Ramos (cell line): ENCODE measurements around the gene CHRNB1.
"Not testable (repeated sequence)": the region's sequence is repeated elsewhere in the genome, so short reads cannot be mapped to it uniquely, and the experiment has no call there.

Source experiments
- in situ Hi-C: fragments of 300-500 bp; cut with MboI; formaldehyde crosslinking; loops from one replicate; pipeline ENCODE4 v1.14.3; 2022; ENCODE audit warnings: low sequenced_read_pairs; ENCODE audit not compliant: unreplicated experiment

CHRNB1 gene

GRCh38 chr17:7464081-7464480, 19.2 kb downstream of the CHRNB1 start:
- in situ Hi-C loops = no loop called here

GRCh38 chr17:7465597-7466275, 20.9 kb downstream of the CHRNB1 start:
- in situ Hi-C loops = no loop called here

- in situ Hi-C loops = no loop called here
Measured at GRCh38 chr17:7466318-7466638, 21.4 kb downstream of the CHRNB1 start.

GRCh38 chr17:7466639-7467341, 21.9 kb downstream of the CHRNB1 start:
- in situ Hi-C loops = no loop called here

- in situ Hi-C loops = no loop called here
Measured at GRCh38 chr17:7467498-7467897, 22.6 kb downstream of the CHRNB1 start.

- in situ Hi-C loops = no loop called here
Measured at GRCh38 chr17:7468290-7468689, 23.4 kb downstream of the CHRNB1 start.

GRCh38 chr17:7468804-7469389, 24.0 kb downstream of the CHRNB1 start:
- in situ Hi-C loops = no loop called here

- in situ Hi-C loops = not testable (repeated sequence)
Measured at GRCh38 chr17:7469843-7470242, 25.0 kb downstream of the CHRNB1 start.

- in situ Hi-C loops = not testable (repeated sequence)
Measured at GRCh38 chr17:7470457-7470973, 25.7 kb downstream of the CHRNB1 start.

- in situ Hi-C loops = no loop called here
Measured at GRCh38 chr17:7471729-7472128, 26.9 kb downstream of the CHRNB1 start.

GRCh38 chr17:7474767-7475166, 29.9 kb downstream of the CHRNB1 start:
- in situ Hi-C loops = not testable (repeated sequence)

- in situ Hi-C loops = no loop called here
Measured at GRCh38 chr17:7475764-7476422, 31.0 kb downstream of the CHRNB1 start.

GRCh38 chr17:7476494-7476893, 31.6 kb downstream of the CHRNB1 start:
- in situ Hi-C loops = no loop called here

- in situ Hi-C loops = no loop called here
Measured at GRCh38 chr17:7476951-7477350, 32.1 kb downstream of the CHRNB1 start.

GRCh38 chr17:7477392-7478275, 32.8 kb downstream of the CHRNB1 start:
- in situ Hi-C loops = no loop called here

GRCh38 chr17:7478276-7479212, 33.7 kb downstream of the CHRNB1 start:
- in situ Hi-C loops = no loop called here

- in situ Hi-C loops = no loop called here
Measured at GRCh38 chr17:7479213-7480088, 34.6 kb downstream of the CHRNB1 start, which contains the start of gene ZBTB4. Gene ZBTB4, minus strand, starts transcription at chr17:7479631. Its CDS starts 12,830 bp downstream, at chr17:7466801.

- in situ Hi-C loops = no loop called here
Measured at GRCh38 chr17:7480089-7480384, 35.2 kb downstream of the CHRNB1 start.
